Measurements from ENCODE around the gene SFXN5.

The SFXN5 gene

DNA sequence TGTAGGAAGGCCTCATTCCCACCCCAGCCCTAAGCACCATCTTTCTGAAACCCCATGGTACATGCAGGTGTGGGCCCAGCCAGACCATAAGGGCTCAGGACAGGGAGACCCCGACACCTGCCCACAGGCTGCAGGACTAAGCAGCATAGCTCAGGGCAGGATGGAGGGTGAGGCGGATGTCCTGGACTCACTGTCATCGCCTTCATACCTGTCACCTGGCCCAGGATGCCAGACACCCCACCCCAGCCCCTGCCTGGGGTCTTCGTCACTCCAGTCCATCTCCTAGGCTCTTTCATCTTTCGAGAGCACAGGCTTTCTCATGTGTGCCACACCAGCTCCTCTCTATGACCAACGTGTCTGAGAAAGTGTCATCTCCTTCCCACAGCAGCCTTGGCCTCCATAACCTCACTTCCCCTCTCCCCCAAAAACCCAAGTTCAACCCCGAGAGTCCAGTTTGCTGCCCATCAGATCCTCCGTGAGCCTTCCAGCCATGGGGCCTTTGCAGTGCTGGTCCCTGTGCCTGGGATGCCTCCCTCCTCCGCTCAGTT is 82.7 kb downstream of the SFXN5 start:
- Histone ChIP-seq H3K27ac (ENCODE audit: poor library complexity, severe bottlenecking) (no peak overlapping the region), H3K4me3 (ENCODE audit: severe bottlenecking) (no peak overlapping the region), H3K4me1 (ENCODE audit: insufficient read depth, poor library complexity, severe bottlenecking) (no peaks in the 10 kb centered on the region), H3K27me3 (ENCODE audit: insufficient read depth, poor library complexity, severe bottlenecking) (no peaks in the 10 kb centered on the region), H3K36me3 (ENCODE audit: low read depth) (no peaks in the 10 kb centered on the region), H3K9me3 (ENCODE audit: severe bottlenecking) (no peaks in the 10 kb centered on the region)
- ATAC-seq (ENCODE audit: low read depth) (no peak), DNase-seq (ENCODE audit: low spot score) (peak; percentile 26)
- TF ChIP-seq, protein P1, sequence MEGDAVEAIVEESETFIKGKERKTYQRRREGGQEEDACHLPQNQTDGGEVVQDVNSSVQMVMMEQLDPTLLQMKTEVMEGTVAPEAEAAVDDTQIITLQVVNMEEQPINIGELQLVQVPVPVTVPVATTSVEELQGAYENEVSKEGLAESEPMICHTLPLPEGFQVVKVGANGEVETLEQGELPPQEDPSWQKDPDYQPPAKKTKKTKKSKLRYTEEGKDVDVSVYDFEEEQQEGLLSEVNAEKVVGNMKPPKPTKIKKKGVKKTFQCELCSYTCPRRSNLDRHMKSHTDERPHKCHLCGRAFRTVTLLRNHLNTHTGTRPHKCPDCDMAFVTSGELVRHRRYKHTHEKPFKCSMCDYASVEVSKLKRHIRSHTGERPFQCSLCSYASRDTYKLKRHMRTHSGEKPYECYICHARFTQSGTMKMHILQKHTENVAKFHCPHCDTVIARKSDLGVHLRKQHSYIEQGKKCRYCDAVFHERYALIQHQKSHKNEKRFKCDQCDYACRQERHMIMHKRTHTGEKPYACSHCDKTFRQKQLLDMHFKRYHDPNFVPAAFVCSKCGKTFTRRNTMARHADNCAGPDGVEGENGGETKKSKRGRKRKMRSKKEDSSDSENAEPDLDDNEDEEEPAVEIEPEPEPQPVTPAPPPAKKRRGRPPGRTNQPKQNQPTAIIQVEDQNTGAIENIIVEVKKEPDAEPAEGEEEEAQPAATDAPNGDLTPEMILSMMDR (IDR thresholded peaks at IDR 0.05; ENCODE audit: poor library complexity, severe bottlenecking), result no peak

DNA sequence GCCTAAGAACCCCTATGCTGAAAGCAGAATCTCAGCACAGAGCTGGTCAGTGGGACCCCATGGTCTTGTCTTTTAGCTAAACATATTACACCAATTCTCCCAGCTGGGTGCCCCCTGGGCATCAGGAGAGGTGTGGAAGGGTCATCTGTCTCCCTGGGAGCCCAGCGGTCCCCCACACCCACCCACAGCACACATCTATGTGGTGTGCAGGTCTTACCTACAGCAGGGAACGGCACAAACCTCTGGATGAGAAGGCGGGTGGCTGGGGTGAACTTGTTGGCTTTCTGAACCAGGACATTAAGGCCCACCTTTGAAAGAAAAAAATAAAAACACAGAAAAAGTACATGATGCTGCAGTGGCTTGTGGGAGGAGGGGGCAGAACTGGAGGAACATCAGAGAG is 83.5 kb downstream of the SFXN5 start:
- Histone ChIP-seq H3K4me3 (ENCODE audit: severe bottlenecking) (no peak overlapping the region), H3K9me3 (ENCODE audit: severe bottlenecking) (no peaks in the 10 kb centered on the region), H3K4me1 (ENCODE audit: insufficient read depth, poor library complexity, severe bottlenecking) (no peaks in the 10 kb centered on the region), H3K36me3 (ENCODE audit: low read depth) (no peaks in the 10 kb centered on the region), H3K27ac (ENCODE audit: poor library complexity, severe bottlenecking) (no peak overlapping the region), H3K27me3 (ENCODE audit: insufficient read depth, poor library complexity, severe bottlenecking) (no peaks in the 10 kb centered on the region)
- no peak for ATAC-seq (ENCODE audit: low read depth)
- TF ChIP-seq, protein P1 (IDR thresholded peaks at IDR 0.05; ENCODE audit: poor library complexity, severe bottlenecking), result no peak
- DNase-seq (ENCODE audit: low spot score), result peak; percentile 37

DNA sequence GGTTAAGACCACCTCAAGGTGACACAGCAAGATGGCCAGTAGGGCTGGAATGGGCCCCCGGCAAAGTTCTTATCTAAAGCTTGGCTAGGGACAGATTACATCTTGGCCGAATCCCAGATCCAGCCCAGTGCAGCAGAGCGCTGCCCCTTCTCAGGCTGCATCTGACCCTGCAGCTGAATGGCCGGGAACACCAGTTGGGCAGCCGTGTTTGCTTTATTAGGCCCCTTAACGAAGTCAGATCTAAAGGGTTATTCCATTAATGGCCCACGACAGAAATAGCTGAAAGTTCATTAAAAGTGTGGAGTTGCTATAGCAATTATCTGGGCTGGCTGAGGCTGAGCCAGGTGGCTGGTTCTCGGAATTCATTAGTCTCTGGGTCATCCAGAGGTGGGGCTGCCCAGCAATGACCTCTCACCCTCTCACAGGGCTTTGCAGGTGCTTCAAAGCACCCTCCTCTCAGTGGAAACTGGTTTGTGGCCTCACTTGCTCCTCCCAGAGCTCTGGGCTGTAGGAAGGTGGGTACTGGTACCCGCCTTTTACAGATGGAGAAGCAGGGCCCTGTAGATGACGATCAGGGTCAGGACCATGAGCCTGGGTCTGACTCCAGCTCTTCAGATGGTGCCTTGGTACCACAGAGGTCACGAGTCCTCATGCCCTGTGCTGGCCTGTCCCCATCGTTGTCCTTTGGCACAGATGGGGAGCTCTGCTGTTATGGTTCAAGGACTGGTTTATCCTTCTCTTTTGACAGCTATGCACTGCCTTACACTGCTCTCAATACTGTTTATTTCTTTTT is 85.4 kb downstream of the SFXN5 start:
- Histone ChIP-seq H3K36me3 (ENCODE audit: low read depth) (no peaks in the 10 kb centered on the region), H3K27ac (ENCODE audit: poor library complexity, severe bottlenecking) (no peak overlapping the region), H3K4me3 (ENCODE audit: severe bottlenecking) (no peak overlapping the region), H3K4me1 (ENCODE audit: insufficient read depth, poor library complexity, severe bottlenecking) (no peaks in the 10 kb centered on the region), H3K9me3 (ENCODE audit: severe bottlenecking) (no peaks in the 10 kb centered on the region), H3K27me3 (ENCODE audit: insufficient read depth, poor library complexity, severe bottlenecking) (no peaks in the 10 kb centered on the region)
- ATAC-seq (ENCODE audit: low read depth), result no peak
- peak; percentile 23 for DNase-seq (ENCODE audit: low spot score)
- TF ChIP-seq, protein P1 (IDR thresholded peaks at IDR 0.05; ENCODE audit: poor library complexity, severe bottlenecking), result no peak

DNA sequence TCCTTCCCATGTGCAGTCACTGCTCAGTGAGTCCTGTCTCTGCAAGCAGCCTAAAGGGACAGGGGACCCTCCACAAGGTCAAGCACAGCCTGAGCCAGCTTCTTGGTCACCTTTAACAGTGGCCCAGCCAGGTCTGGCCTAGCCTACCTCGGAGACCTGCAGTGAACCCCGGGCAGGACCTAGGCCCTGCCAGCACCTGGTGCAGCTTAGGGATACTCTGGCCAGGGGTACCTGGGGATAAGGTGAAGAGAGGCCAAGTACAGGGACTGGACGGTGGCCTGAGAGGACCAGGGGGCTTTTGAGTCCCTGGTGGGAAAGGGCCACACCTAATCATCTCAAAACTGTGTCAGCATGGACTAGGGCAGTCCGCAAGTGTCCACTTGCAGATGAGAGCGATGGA is 86.4 kb downstream of the SFXN5 start:
- Histone ChIP-seq H3K4me3 (ENCODE audit: severe bottlenecking) (no peak overlapping the region), H3K9me3 (ENCODE audit: severe bottlenecking) (no peaks in the 10 kb centered on the region), H3K4me1 (ENCODE audit: insufficient read depth, poor library complexity, severe bottlenecking) (no peaks in the 10 kb centered on the region), H3K27ac (ENCODE audit: poor library complexity, severe bottlenecking) (no peak overlapping the region), H3K27me3 (ENCODE audit: insufficient read depth, poor library complexity, severe bottlenecking) (no peaks in the 10 kb centered on the region), H3K36me3 (ENCODE audit: low read depth) (no peaks in the 10 kb centered on the region)
- no peak for ATAC-seq (ENCODE audit: low read depth)
- TF ChIP-seq, protein P1 (IDR thresholded peaks at IDR 0.05; ENCODE audit: poor library complexity, severe bottlenecking), result no peak
- DNase-seq (ENCODE audit: low spot score), result peak; percentile 35

DNA sequence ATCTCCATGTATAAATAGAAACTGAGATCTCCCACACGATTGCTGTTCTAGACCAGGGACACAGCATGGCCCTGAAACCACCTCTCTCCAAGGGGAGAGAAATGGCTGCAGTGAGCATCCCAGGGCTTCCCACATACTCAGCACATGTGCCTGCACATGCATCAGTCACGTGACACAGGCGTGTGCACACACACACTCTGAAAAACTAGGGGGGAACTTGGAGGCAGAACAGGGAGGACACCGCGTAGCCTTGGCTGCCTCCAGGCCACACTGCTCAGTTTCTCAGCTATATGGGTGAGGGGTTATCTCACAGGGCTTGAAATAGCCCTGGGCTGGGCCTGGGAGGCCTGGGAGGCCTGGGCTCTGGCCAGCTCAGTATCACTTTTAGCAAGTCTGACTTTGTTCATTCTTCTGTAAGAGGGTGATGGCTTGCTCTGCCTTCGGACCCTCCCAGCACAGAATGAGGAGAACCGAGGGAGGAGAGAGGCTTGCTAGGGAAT is 87.3 kb downstream of the SFXN5 start:
- H3K4me1 ChIP-seq (ENCODE audit: insufficient read depth, poor library complexity, severe bottlenecking), result no peaks in the 10 kb centered on the region
- H3K9me3 ChIP-seq (ENCODE audit: severe bottlenecking), result no peaks in the 10 kb centered on the region
- H3K27ac ChIP-seq (ENCODE audit: poor library complexity, severe bottlenecking), result no peak overlapping the region
- TF ChIP-seq, protein P1 (IDR thresholded peaks at IDR 0.05; ENCODE audit: poor library complexity, severe bottlenecking), result no peak
- H3K27me3 ChIP-seq (ENCODE audit: insufficient read depth, poor library complexity, severe bottlenecking), result no peaks in the 10 kb centered on the region
- H3K36me3 ChIP-seq (ENCODE audit: low read depth), result no peaks in the 10 kb centered on the region
- H3K4me3 ChIP-seq (ENCODE audit: severe bottlenecking), result no peak overlapping the region
- DNase-seq (ENCODE audit: low spot score), result peak; percentile 8
- no peak for ATAC-seq (ENCODE audit: low read depth)
